GM12865 (cell line): Measurements from ENCODE around the gene PROK1.

Experiments used
- DNase-seq: peaks from one replicate; pipeline ENCODE4 v3.0.0; 2010; ENCODE audit warnings: low read depth
- H3K4me3 ChIP-seq: 2 replicates; pipeline ENCODE4 v1.5.1; 2011; ENCODE audit warnings: mild to moderate bottlenecking, low read depth, low read length, control low read depth
- CTCF ChIP-seq: IDR thresholded peaks from 2 replicates; pipeline ENCODE4 v1.5.1; 2011; ENCODE audit warnings: low read length, control low read depth, low read depth, inconsistent platforms; ENCODE audit not compliant: insufficient read depth; ENCODE audit errors: missing control alignments

PROK1 gene

GRCh38 chr1:110424699-110425611 is 26.0 kb upstream of the PROK1 start:
- TF ChIP-seq CTCF = no peak
- DNase-seq = no peak
- no peak overlapping the region for H3K4me3 ChIP-seq

- TF ChIP-seq CTCF = no peak
- H3K4me3 ChIP-seq = no peak overlapping the region
Observed at GRCh38 chr1:110425612-110426152, 25.3 kb upstream of the PROK1 start.

GRCh38 chr1:110426854-110427253 is 24.1 kb upstream of the PROK1 start:
- H3K4me3 ChIP-seq = no peak overlapping the region
- TF ChIP-seq CTCF = no peak
- DNase-seq = no peak

More at GRCh38 chr1:110425612-110426152, 25.3 kb upstream of the PROK1 start:
- DNase-seq = no peak

- no peak overlapping the region for H3K4me3 ChIP-seq
- DNase-seq = no peak
- TF ChIP-seq CTCF = no peak
Observed at GRCh38 chr1:110428946-110429345, 22.0 kb upstream of the PROK1 start.

GRCh38 chr1:110430366-110430765 is 20.6 kb upstream of the PROK1 start:
- TF ChIP-seq CTCF = no peak
- DNase-seq = no peak
- no peak overlapping the region for H3K4me3 ChIP-seq

GRCh38 chr1:110430901-110431300 is 20.0 kb upstream of the PROK1 start:
- TF ChIP-seq CTCF = no peak
- no peak for DNase-seq
- no peak overlapping the region for H3K4me3 ChIP-seq
